HG03095 (cell line): ENCODE measurements around the gene NAB2.
A peak's percentile ranks its signal among the peaks of the same experiment; 100 is the strongest.
"Not testable (repeated sequence)": the region's sequence is repeated elsewhere in the genome, so short reads cannot be mapped to it uniquely, and the experiment has no call there.

Source experiments
- ATAC-seq: cut with Tn5 transposase; IDR thresholded peaks from one replicate; pipeline ENCODE4 v1.9.1; 2021; ENCODE audit warnings: moderate library complexity; ENCODE audit not compliant: unreplicated experiment

Gene NAB2

DNA sequence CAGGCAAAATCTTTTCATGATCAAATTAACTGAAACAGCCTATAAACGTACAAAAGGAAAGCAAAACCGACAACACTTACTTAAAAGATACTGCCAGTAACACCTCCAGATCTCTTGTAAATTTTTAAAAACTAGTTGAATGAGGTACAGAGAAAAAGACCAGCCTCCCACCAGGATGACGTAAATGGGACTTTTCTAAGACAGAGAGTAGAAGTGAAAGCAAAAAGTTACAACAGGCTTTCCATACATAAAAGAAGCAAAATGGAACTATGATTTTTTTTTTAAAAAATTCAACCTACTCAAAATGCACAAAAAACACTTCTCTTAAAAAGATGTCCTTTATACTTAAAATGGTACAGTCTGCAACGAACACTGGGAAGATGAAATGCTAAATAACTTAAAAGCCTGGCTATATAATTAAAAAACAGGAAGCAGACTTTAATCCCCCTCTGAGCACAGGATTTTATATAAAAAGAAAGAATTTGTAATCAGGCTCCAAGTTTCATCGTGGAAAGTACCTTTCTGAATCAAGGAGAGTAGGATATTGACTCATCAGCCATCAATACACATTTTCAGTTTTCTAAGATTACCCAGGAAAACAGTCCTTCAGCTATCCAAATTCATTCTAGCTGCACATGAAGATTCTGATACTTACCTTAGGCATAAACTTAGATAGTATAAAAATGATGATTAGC is 24.8 kb upstream of the NAB2 start:
- ATAC-seq = peak; percentile 82

DNA sequence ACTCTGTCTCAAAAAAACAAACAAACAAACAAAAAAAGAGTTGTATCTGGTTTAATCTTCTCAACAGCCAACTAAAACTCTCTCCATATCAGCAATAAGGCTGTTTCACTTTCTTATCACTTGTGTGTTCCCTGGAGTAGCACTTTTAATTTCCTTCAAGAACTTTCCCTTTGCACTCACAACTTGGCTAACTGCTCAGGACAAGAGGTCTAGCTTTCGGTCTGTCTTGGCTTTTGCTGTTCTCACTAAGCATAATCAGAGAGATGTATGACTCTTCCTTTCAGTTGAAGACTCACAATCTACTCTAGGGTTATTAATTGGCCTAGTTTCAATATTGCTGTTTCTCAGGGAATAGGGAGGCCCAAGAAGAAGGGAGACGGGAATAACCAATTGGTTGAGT is 22.7 kb upstream of the NAB2 start:
- no peak for ATAC-seq

DNA sequence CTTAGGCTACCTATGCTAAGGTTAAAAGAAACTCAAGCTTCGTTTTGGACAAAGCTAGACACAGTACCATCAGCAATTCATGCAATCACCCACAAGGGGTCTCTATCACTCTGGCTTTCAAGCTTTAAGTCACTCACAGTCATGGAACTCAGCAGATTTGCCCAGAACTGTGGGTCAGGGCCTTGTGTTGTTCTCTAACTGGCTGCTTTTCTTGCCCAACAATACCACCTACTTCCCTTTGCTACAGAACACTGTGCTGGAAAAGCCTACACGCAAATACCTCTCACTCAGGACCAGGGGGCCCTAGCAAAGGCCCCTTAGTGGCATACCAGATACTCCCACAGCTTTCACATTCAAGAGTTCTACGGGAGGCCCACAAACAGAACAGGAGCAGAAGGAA is 19.4 kb upstream of the NAB2 start:
- ATAC-seq = peak; percentile 73

DNA sequence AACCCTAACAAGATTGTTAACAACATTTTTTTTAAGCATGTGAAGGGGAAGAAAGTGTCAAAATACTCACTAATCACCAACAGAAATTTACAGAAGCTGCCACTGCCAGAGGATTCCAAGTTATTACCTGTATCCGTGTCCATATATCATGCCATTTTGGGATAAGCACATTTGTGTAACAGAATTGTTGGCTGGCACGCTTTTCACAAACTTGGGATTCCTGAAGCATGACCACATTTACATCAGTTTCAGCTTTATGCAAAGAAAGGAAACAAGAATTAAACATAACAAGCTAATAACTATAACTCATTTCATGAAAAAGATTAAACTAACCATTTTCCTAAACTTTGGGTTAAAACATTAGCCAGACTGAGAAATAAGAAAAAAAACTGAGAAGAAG is 16.3 kb upstream of the NAB2 start:
- no peak for ATAC-seq

DNA sequence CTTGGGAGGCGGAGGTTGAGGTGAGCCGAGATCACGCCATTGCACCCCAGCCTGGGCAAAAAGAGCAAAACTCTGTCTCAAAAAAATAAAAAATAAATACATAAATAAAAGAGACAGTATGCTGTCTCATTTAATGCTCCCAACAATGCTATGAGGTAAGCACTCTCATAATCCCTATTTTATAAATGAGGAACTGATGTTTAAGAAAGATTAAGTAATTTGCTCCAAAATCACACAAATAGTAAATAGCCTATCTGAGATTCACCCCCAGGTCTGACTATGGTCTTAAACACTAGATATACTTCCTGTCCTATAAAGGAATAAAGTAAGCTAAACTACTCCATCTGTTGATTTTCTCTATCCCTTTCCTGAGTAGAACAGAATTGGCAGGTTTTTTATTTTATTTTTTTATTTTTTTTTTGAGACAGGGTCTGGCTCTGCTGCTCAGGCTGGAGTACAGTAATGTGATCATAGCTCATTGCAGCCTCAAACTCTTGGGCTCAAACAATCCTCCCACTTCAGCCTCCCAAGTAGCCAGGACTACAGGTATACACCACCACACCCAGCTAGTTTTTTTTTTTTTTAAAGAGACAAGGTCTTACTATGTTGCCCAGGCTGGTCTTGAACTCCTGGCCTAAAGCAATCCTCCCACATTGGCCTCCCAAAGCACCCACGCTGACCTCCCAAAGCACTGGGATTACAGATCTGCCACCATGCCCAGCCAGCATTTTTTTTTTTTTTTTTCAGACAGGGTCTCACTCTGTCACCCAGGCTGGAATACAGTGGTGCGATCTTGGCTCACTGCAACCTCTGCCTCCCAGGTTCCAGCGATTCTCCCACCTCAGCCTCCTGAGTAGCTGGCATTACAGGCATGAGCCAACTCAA is 15.1 kb upstream of the NAB2 start:
- not testable (repeated sequence) for ATAC-seq

DNA sequence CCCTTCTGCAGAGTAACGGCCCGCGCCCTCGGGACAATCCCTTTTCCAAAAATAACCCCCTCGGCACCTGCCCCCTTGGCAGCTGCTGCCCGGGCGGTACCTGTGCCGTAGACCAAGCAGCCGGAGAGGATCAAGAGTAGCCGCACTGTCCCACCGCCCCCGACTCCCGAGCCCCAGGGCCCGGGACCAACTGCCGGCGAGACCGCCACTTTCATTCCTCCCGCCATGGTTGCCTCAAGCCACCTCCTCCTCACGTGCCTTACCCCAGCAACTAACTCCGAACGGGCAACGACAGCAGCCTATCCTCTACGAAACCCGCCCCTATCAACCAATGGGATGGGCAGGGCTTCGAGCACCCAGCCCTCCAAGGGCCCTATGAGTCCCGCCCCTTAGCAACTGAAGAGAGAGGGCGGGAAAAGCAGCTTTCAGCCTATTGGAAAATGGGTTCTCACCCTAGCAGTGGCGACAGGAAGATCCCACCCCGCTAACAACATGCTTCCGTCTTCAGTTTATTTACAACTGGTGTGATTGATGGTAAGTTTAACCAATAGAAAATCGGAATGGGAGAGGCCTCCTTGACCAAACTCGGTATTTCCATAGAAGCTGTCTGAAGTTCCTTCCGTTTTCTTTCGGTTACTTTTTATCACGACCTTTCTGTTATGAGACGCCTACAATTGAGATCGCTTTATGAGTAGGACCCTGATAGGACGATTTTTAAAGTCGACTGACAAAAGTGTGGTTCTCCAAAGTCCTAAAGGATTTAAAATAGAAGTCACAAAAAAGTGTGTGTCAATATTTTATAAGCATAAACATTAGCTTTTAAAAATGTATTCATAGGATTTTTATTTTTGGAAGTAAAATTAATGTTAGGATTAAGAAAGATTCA is 10.2 kb upstream of the NAB2 start, which contains the start of gene NEMP1:
Gene NEMP1 (minus strand): TSS at position 273 of the 886 bp plus-strand sequence. CDS start 46 bp downstream, at position 227.
- peak; percentile 98 for ATAC-seq

DNA sequence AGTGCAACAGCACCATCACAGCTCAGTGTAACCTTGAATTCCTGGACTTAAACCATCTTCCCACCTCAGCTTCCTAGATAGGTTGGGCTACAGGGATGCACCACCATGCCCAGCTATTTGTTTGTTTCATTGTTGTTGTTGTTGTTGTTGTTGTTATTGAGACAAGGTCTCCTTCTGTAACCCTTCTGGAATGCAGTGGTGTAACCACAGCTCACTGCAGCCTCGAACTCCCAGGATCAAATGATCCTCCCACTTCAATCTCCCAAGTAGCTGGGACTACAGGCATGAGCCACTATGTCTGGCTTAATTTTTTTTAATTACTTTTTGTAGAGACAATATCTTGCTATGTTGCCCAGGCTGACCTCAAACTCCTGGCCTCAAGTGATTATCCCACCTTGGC is 9.1 kb upstream of the NAB2 start:
- ATAC-seq = no peak

DNA sequence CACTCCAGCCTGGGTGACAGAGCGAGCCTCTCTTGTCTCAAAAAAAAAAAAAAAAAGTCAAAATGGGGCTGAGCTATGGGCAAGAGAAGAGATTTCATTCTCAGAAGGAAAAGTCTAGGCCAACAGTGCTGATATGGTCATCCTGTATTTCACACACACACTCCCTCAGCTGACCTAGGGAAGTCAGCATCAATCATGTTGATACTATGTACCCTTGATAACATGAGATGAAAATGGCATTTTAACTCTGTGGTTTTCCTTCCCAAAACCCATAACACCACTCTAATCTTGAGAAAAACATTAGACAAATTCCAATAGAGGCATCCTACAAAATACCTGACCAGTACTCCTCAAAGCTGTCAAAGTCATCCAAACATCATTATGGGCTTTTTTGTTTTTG is 8.1 kb upstream of the NAB2 start:
- ATAC-seq = no peak

DNA sequence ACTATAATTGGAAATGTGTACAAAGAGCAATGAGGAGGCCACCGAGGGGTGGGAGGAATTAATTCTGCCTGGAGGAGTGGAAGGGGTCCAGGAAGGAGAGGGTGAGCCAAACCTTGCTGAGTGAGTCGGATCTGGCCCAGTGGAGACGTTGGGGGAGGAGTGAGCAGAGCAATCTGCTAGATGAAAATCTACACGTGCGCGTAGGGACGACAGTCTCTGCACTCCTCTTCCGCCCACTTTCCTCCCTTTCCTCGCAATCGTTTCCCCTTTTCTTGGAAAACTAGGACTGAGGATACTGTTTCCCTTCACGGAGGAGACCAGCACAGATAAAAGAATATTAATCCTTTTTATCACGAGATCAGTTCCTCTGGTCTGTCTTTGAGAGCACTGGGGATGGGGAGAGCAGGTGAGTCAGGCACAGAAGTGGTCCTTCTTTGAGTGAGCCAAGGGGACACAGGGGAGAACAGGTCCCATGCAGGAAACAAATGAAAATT is 2.9 kb upstream of the NAB2 start:
- ATAC-seq = no peak

DNA sequence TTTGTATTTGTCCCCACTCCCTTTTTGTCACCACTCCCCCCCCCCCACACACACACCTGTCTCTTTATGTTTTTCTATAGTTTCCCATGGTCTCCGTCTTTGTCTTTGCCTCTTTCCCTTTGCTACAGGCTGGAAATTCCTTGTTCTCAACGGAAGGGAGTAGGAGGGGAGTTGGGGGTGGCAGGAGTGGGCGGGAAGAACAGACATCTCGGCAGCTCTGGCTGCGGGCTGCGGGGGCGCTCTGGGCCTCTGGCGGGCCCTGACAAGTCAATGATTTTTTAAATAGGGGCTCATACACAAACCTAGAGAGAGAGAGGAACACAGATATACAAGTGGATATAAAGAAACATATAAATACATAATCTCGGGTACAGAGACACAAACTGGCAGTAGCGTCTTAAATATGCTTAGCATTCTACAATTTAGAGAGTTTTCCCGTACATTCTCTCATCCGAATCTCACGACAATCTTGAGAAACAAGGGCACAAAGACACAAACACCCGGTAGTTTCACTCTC is 2.4 kb upstream of the NAB2 start:
- ATAC-seq = no peak

DNA sequence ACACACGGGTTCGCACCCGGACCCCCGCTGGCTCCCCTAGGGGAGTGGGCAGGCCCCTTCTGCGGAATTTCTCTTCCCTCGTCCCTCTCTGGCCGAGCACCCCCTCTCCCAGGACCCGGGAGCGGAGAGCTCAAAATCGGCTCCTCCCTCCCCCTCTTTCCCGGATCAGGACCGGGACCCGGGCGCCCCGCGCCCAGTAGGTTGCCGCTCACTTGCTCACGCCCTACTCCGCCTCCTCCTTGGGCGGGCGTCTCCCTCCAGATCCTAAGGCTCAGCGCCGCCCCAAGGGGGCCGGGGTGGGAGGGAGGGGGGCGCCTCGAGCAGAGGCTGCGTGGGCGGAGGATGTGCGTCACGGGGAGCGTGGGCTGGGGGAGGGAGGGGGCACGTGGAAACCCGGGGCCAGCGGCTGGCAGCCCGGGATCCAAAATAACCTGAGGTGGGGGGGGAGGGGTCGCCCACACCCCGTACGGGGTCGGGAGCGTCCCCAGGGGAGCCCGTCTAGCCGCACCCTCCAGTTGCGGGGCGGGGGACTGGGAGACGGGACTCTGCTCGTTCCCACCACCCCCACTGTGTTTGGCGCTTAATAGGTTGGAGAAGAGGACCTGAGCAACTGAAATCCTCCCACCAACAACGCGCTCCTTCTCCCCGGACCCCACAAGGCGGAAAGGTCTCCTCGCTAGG is 1.8 kb upstream of the NAB2 start:
- peak; percentile 33 for ATAC-seq

DNA sequence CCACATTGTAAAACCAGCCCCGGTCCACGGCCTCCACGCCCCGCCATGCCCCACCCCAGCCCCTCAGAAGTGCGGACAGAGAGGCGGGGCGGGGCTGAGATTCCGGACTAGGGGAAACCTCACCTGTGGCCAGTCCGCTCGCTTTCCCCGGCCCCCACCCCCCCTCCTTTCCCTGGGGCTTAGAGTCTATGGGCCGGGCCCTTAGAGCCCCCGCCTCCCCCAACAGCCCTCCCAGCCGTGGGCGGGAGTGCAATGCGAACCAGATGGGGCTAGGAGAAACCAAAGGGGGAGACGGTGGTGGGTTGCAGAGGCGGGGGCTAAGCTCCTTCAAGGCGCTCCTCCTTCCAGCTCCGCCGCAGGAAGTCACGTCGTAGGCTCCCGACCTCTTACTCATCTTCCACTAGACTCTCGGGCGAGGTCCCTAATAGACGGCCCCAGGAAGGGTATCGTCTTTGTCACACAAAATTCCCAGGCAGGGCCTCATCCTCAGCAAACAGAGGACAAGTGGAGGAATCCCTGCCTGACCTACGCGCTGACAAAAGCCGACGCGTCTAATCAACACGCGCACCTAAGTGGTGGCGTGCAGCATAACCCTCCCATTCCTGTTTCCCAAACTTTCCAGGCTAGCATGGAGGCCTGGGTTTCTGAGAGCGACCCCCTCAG is 1.1 kb upstream of the NAB2 start:
- peak; percentile 32 for ATAC-seq

DNA sequence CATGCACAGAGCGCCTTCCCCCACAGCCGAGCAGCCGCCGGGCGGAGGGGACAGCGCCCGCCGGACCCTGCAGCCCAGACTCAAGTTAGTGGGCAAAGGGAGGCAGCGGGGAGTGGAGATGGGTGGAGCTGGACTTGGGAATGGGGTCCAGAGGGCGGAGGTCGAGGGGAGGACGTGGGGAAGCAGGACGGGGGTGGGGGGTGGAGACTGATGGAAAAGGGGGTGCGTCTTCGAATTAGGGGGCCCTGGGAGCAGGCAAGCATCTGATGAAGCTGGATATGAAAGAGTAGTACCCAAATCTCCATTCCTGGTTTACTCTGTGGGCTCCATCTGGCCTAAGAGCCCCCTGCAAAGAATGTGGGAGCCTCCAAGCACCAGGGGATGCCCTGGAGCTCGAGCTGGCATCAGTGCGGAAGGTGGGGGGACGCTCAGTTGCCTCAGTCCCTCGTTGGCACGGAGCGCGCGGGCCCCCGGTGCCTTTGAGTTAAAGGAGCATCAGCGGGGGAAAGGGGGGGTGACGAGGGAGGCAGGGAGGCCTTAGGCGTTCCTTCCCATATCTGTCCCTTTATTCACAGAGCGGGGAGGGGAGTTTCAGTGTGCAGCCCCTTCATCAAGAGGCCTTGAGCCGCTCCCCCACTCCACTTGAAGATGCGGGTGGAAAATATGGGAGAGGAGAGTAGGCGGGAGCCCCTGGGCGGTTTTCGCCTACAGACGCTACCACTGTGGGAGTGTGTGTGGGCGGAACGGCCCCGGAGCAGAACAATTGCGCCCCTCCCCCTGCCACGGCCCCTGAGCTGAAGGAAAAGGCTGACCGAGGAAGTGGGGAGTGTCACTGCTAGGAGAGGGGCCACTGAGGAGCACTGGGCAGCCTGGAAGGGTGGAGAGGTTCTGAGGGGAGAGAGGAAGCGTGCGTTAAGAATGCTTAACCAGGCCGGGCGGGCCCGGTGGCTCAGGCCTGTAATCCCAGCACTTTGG is 644 bp downstream of the NAB2 start:
- no peak for ATAC-seq

DNA sequence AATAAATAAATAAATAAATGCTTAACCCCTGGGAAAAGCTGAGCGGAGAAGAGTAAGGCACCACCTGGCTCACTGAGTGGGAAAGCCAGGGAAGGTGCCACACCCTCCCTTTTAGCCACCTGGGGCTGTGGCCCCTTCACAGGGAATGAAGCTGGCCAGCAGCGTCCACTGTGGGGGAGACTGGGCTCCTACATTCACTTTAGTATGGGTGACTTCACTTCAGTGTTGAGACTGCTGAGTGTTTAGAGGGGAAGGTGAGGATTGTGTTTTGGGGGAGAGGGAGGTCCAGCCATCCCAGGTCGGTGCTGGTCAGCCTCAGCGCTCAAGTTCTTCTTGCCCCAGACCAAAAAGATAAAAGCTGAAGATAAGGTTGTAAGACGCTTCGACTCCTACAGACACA is 1.6 kb downstream of the NAB2 start:
- ATAC-seq = no peak

DNA sequence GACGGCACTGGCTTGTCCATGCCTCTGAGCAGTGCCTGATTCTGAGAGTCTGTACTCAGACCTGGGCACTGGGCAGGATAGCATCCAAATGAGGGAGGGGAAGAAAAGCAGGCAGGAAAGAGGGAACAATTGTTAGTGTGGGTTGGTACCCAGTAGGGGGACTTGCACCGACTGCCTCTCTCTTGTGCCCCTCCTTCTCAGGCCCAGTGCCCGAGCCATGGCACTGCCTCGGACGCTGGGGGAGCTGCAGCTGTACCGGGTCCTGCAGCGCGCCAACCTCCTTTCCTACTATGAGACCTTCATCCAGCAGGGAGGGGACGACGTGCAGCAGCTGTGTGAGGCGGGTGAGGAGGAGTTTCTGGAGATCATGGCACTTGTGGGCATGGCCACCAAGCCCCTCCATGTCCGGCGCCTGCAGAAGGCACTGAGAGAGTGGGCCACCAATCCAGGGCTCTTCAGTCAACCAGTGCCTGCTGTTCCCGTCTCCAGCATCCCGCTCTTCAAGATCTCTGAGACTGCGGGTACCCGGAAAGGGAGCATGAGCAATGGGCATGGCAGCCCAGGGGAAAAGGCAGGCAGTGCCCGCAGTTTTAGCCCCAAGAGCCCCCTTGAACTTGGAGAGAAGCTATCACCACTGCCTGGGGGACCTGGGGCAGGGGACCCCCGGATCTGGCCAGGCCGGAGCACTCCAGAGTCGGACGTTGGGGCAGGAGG is 2.2 kb downstream of the NAB2 start:
- no peak for ATAC-seq

DNA sequence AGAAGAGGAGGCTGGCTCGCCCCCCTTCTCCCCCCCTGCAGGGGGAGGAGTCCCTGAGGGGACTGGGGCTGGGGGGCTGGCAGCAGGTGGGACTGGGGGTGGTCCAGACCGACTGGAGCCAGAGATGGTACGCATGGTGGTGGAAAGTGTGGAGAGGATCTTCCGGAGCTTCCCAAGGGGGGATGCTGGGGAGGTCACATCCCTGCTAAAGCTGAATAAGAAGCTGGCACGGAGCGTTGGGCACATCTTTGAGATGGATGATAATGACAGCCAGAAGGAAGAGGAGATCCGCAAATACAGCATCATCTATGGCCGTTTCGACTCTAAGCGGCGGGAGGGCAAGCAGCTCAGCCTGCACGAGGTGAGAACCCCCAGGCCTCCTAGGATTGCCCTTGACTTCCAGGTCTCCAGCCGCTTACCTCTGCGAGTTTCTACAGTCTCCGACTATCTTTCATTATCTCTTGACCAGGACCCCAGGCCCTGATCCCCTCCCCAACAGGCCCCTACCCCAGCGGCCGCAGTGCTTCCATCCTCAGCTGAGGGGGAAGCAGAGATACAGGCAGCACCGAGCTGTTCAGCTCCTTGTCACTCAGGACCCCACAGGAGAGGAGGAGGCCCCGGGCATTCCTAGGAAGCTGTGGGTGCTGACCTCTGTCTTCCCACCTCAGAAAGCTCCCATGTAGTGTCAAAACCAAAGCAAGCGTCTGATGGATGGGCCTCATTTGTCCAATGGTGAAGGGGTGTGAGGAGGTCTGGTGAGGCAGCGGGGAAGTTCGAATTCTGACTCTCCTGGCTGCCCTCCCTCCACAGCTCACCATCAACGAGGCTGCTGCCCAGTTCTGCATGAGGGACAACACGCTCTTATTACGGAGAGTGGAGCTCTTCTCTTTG is 3.0 kb downstream of the NAB2 start:
- no peak for ATAC-seq

DNA sequence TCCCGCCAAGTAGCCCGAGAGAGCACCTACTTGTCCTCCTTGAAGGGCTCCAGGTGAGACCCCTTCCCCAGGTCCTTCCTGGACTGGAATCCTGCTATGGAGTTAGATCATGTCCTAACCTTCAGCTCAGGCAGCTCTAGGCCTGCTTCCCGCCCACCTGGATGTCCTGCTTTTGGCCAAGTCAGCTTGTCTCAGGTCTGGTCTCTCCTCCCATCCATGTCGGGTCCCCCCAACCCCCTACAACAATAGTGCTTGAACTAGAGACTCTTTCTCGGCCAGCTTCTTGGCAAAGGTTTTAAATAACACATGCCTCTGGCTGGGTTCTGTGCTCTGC is 3.6 kb downstream of the NAB2 start:
- ATAC-seq = no peak
